Mesenchymal stem cell (in vitro differentiated cells and primary cell): ENCODE measurements around the gene CNGB1.
"Not testable (repeated sequence)": the region's sequence is repeated elsewhere in the genome, so short reads cannot be mapped to it uniquely, and the experiment has no call there.

Experiments
- DNase-seq: peaks from one replicate; pipeline ENCODE4 v3.0.0-alpha.2; 2013
- H2AFZ ChIP-seq: one replicate; pipeline ENCODE4 v1.6.1; 2013; ENCODE audit warnings: low read depth, mild to moderate bottlenecking, control low read depth, inconsistent platforms, low read length, moderate library complexity
- H2AK5ac ChIP-seq: 2 replicates; pipeline ENCODE4 v1.6.1; 2013; ENCODE audit warnings: low read length, moderate library complexity, mild to moderate bottlenecking, inconsistent platforms; ENCODE audit not compliant: severe bottlenecking
- H2BK120ac ChIP-seq: one replicate; pipeline ENCODE4 v1.6.1; 2013; ENCODE audit warnings: low read depth, mild to moderate bottlenecking, inconsistent platforms, low read length, moderate library complexity
- H2BK12ac ChIP-seq, 2 experiments: one replicate each; pipeline ENCODE4 v1.6.1; 2013; ENCODE audit warnings: inconsistent platforms in 2 of 2, low read length in 2 of 2, mild to moderate bottlenecking in 2 of 2, moderate library complexity in 2 of 2, control low read depth in 1 of 2
- H2BK15ac ChIP-seq: one replicate; pipeline ENCODE4 v1.6.1; 2013; ENCODE audit warnings: mild to moderate bottlenecking, low read depth, inconsistent platforms; ENCODE audit not compliant: poor library complexity, severe bottlenecking
- H2BK5ac ChIP-seq: 2 replicates; pipeline ENCODE4 v1.6.1; 2013; ENCODE audit warnings: low read depth, mild to moderate bottlenecking, low read length, control low read depth, inconsistent platforms; ENCODE audit not compliant: poor library complexity, severe bottlenecking
- H3K14ac ChIP-seq, 2 experiments: one replicate each; pipeline ENCODE4 v1.6.1; 2013; ENCODE audit warnings: inconsistent platforms in 2 of 2, low read length in 2 of 2, control low read depth in 1 of 2, mild to moderate bottlenecking in 1 of 2, moderate library complexity in 1 of 2
- H3K18ac ChIP-seq, 2 experiments: one replicate each; pipeline ENCODE4 v1.6.1; 2013; ENCODE audit warnings: inconsistent platforms in 2 of 2, low read length in 2 of 2, control low read depth in 1 of 2, low read depth in 1 of 2, mild to moderate bottlenecking in 1 of 2
- H3K23ac ChIP-seq, 2 experiments: one replicate each; pipeline ENCODE4 v1.6.1; 2013; ENCODE audit warnings: inconsistent platforms in 2 of 2, low read length in 2 of 2, mild to moderate bottlenecking in 2 of 2, moderate library complexity in 2 of 2, control low read depth in 1 of 2
- H3K27ac ChIP-seq: 2 replicates; pipeline ENCODE4 v1.5.1; 2013; ENCODE audit warnings: mild to moderate bottlenecking, moderate library complexity, low read length, control low read depth, inconsistent platforms; ENCODE audit not compliant: poor library complexity, severe bottlenecking
- H3K27me3 ChIP-seq, 2 experiments: 2 replicates each; pipeline versions ENCODE4 v1.6.1 to v1.7.0; 2013; ENCODE audit warnings: low read length in 2 of 2, mild to moderate bottlenecking in 2 of 2, moderate library complexity in 2 of 2, control low read depth in 1 of 2, inconsistent platforms in 1 of 2; ENCODE audit not compliant: control insufficient read depth in 1 of 2, insufficient read depth in 1 of 2
- H3K36me3 ChIP-seq, 2 experiments: 2 replicates each; pipeline versions ENCODE4 v1.6.1 to v1.7.0; 2013; ENCODE audit warnings: low read length in 2 of 2, control low read depth in 1 of 2, inconsistent platforms in 1 of 2, low read depth in 1 of 2, mild to moderate bottlenecking in 1 of 2; ENCODE audit not compliant: insufficient read depth in 2 of 2, control insufficient read depth in 1 of 2
- H3K4ac ChIP-seq, 2 experiments: one replicate each; pipeline ENCODE4 v1.6.1; 2013; ENCODE audit warnings: inconsistent platforms in 2 of 2, low read length in 2 of 2, mild to moderate bottlenecking in 2 of 2, moderate library complexity in 2 of 2, control low read depth in 1 of 2, low read depth in 1 of 2
- H3K4me1 ChIP-seq: 2 replicates; pipeline ENCODE4 v1.6.1; 2013; ENCODE audit warnings: low read depth, low read length, control low read depth; ENCODE audit not compliant: control insufficient read depth, insufficient read depth
- H3K4me2 ChIP-seq: 2 replicates; pipeline ENCODE4 v1.6.1; 2013; ENCODE audit warnings: low read length, mild to moderate bottlenecking, inconsistent platforms; ENCODE audit not compliant: poor library complexity, severe bottlenecking
- H3K4me3 ChIP-seq, 2 experiments: 2 replicates each; pipeline versions ENCODE4 v1.5.1 to v1.7.0; 2013; ENCODE audit warnings: low read length in 2 of 2, mild to moderate bottlenecking in 2 of 2, control low read depth in 1 of 2, low read depth in 1 of 2; ENCODE audit not compliant: insufficient read depth in 1 of 2
- H3K79me1 ChIP-seq: replicated peaks from 2 replicates; pipeline ENCODE4 v1.6.1; 2013; ENCODE audit warnings: mild to moderate bottlenecking, control low read depth, low read length, inconsistent platforms; ENCODE audit not compliant: poor library complexity, severe bottlenecking
- H3K9ac ChIP-seq: 2 replicates; pipeline ENCODE4 v1.7.0; 2013; ENCODE audit warnings: mild to moderate bottlenecking, low read length, moderate library complexity
- H3K9me3 ChIP-seq: 2 replicates; pipeline ENCODE4 v1.7.0; 2013; ENCODE audit warnings: mild to moderate bottlenecking, low read length; ENCODE audit not compliant: control insufficient read depth
- H4K8ac ChIP-seq: one replicate; pipeline ENCODE4 v1.6.1; 2013; ENCODE audit warnings: inconsistent platforms, mild to moderate bottlenecking, low read length, moderate library complexity
- H4K91ac ChIP-seq: one replicate; pipeline ENCODE4 v1.6.1; 2013; ENCODE audit warnings: mild to moderate bottlenecking, low read length, inconsistent platforms
- WGBS: methylation state at CpG from one replicate; pipeline ENCODE4 v1.1.7; 2013; ENCODE audit warnings: mixed read lengths; 5-methylcytosine and 5-hydroxymethylcytosine counted together

CNGB1 gene

DNA sequence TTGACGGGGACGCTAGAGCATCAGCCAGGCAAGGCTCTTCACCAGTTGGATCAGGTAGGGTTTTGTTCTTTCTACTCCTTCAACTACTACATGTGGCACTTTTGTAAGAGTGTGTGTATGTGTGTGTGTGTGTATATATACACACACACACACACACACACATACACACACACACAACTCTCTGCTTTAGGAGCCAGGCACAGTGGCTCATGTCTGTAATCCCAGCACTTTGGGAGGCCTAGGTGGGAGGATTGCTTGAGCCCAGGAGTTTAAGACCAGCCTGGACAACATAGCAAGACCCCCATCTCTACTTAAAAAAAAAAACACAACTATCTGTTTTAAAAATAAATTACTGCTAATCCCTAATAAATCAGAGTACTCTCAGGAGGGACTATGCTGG lies 53.4 kb downstream of the CNGB1 start:
- WGBS, result 92% methylated on average over 2 of the region's 2 CpGs
- H3K36me3 ChIP-seq, DNase-seq: not testable (repeated sequence)

DNA sequence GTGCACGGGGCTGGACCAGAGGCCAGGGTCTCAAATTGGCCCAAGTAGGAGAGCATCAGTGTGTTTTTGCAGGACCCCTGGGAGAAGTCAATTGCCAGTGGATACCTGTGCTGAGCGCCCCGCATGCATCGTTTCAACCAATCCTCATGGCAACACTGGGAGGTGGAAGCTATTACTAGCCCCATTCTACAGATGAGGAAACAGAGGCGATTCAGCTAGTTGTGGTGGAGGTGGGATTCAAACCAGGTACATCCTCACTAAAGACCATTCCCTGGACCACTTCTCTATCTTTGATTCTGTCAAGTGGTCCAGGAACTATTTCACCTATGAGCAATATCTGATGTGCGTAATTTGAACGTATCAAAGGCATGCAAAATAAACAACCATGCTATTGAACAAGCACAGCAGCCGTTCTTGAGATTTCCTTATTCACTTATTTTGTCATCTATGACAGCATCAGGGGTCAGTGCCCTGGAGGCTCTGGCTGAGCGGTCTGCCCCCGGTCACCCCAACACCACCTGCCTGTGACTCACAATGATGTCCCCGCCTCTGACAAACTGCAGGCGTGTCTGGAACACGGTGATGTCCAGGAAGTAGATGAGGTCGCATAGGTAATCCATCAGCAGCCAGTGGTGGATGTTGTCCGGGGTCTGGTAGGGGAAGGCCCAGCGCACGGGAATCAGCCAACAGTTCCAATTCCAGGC lies 54.0 kb downstream of the CNGB1 start:
- Histone ChIP-seq H3K9ac (no peak overlapping the region), H3K4me1 (peaks cover 4% of the 10 kb centered on the region), H2BK5ac (no peak overlapping the region), H4K91ac (no peak overlapping the region), H3K36me3 (no peaks in the 10 kb centered on the region), H2BK120ac (no peak overlapping the region), H3K27ac (no peak overlapping the region), H3K4me2 (no peak overlapping the region), H2AFZ (no peak overlapping the region), H2BK15ac (no peak overlapping the region), H3K18ac (no peak overlapping the region), H4K8ac (no peak overlapping the region), H3K79me1 (no peaks in the 10 kb centered on the region), H3K23ac (no peak overlapping the region), H3K4me3 (no peak overlapping the region), H3K14ac (no peak overlapping the region), H3K4ac (no peak overlapping the region), H2BK12ac (no peak overlapping the region), H3K27me3 (peaks cover 23 to 91% of the 10 kb centered on the region in 2 experiments), H2AK5ac (no peak overlapping the region), H3K9me3 (no peaks in the 10 kb centered on the region)
- no peak for DNase-seq
- WGBS, result 77% methylated on average over 15 of the region's 17 CpGs

More for the DNA sequence above, 53.4 kb downstream of the CNGB1 start:
- not testable (repeated sequence) for H4K91ac ChIP-seq, H2AFZ ChIP-seq, H2BK120ac ChIP-seq, H3K9me3 ChIP-seq, H3K23ac ChIP-seq, H3K18ac ChIP-seq, H3K9ac ChIP-seq, H3K4me1 ChIP-seq, H3K14ac ChIP-seq, H3K4me2 ChIP-seq, H3K79me1 ChIP-seq, H3K27ac ChIP-seq, H4K8ac ChIP-seq, H3K4me3 ChIP-seq, H3K4ac ChIP-seq, H2AK5ac ChIP-seq, H2BK5ac ChIP-seq, H2BK15ac ChIP-seq, H2BK12ac ChIP-seq
- peaks cover 26 to 89% of the 10 kb centered on the region in 2 experiments for H3K27me3 ChIP-seq

DNA sequence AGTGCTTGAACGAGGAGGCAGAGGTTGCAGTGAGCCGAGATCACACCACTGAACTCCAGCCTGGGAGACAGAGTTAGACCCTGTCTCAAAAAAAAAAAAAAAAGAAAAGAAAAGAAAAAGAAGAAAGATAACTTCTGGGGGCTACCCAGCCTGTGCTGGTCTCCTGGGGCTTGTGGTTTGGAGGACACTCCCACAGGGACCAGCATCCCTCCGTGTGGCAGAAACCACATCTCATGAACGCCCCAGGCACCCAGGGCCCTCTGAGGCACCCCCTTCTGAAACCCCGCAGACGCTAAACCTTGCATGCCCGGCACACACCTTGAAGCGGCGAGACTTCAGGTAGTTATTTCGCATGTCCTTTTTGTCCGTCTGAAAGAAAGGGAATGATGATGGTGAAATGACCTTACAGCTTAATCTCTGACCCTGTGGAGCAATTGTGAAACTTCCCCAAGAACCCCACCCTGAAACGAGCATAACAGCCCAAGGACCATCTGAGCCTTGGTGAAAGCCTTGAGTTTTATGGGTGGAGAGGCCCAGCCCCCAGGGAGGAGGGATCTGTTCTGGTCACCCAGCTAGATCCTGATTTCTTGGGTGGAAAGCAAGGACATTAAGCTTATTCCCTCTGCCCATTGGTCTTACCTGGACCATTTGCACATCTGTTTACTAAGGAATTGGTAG lies 55.0 kb downstream of the CNGB1 start:
- Histone ChIP-seq H3K27ac (no peak overlapping the region), H3K9me3 (no peaks in the 10 kb centered on the region), H3K18ac (no peak overlapping the region), H3K4me1 (peaks cover 4% of the 10 kb centered on the region), H3K9ac (no peak overlapping the region), H4K8ac (no peak overlapping the region), H3K36me3 (no peaks in the 10 kb centered on the region), H3K23ac (no peak overlapping the region), H3K4me3 (no peak overlapping the region), H3K14ac (no peak overlapping the region), H3K79me1 (no peaks in the 10 kb centered on the region), H2BK12ac (no peak overlapping the region), H3K4ac (no peak overlapping the region), H3K27me3 (peaks cover 21 to 92% of the 10 kb centered on the region in 2 experiments), H2BK15ac (no peak overlapping the region), H2BK5ac (no peak overlapping the region), H4K91ac (no peak overlapping the region), H3K4me2 (no peak overlapping the region), H2AK5ac (no peak overlapping the region), H2AFZ (no peak overlapping the region), H2BK120ac (no peak overlapping the region)
- 88% methylated on average over 9 of the region's 12 CpGs for WGBS
- no peak for DNase-seq

DNA sequence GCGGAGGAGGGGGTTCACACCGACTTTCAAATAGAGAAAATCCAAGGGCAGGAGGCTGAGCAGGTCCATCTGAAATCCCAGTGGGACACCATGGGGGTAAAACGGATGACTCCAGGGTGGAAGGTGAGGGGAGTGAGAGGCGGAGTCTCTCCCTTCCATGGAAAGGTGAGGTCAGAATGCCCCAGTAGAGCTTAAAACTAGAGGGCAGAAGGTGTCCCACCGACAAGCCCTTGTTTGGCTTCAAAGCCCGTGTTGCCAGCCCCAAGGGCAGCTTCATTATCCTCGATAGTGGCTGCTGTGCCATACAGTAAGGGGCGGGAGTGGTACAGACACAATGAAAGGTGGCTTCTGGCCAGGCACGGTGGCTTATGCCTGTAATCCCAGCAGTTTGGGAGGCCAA lies 55.7 kb downstream of the CNGB1 start:
- H4K91ac ChIP-seq, result no peak overlapping the region
- H4K8ac ChIP-seq, result no peak overlapping the region
- no peak overlapping the region for H3K27ac ChIP-seq
- H2AFZ ChIP-seq, result no peak overlapping the region
- no peak overlapping the region for H2BK15ac ChIP-seq
- no peak overlapping the region for H2AK5ac ChIP-seq
- no peak overlapping the region for H2BK120ac ChIP-seq
- no peak overlapping the region for H3K23ac ChIP-seq
- DNase-seq, result no peak
- H3K9me3 ChIP-seq, result no peaks in the 10 kb centered on the region
- no peak overlapping the region for H3K4ac ChIP-seq
- 72% methylated on average over 9 of the region's 9 CpGs for WGBS
- H3K4me3 ChIP-seq, result no peak overlapping the region
- H3K36me3 ChIP-seq, result no peaks in the 10 kb centered on the region
- no peak overlapping the region for H3K14ac ChIP-seq
- no peak overlapping the region for H2BK5ac ChIP-seq
- no peak overlapping the region for H3K9ac ChIP-seq
- no peaks in the 10 kb centered on the region for H3K79me1 ChIP-seq
- H3K4me1 ChIP-seq, result peaks cover 4% of the 10 kb centered on the region
- H3K4me2 ChIP-seq, result no peak overlapping the region
- peaks cover 17 to 86% of the 10 kb centered on the region in 2 experiments for H3K27me3 ChIP-seq
- H2BK12ac ChIP-seq, result no peak overlapping the region
- no peak overlapping the region for H3K18ac ChIP-seq
